Measurements from ENCODE around the gene EIF5A2. TPM values are rescaled to one million over a fixed set of nuclear protein-coding genes. Genes with fewer than 3 reads are reported as not detected.
"Not testable (repeated sequence)": the region's sequence is repeated elsewhere in the genome, so short reads cannot be mapped to it uniquely, and the experiment has no call there.

The EIF5A2 gene
- total RNA-seq, 1 donor from 2014 or later: 4.2 TPM

GRCh38 chr3:170910542-170910941 is 2.1 kb upstream of the EIF5A2 start:
- no peak overlapping the region for H3K4me3 ChIP-seq (ENCODE audit: low read depth, low read length)
- TF ChIP-seq CTCF (conservative IDR thresholded peaks at IDR 0.05; ENCODE audit: low read depth, low read length): no peak
- DNase-seq (ENCODE audit: low read depth): no peak

- no peak for TF ChIP-seq CTCF (conservative IDR thresholded peaks at IDR 0.05; ENCODE audit: low read depth, low read length)
- DNase-seq (ENCODE audit: low read depth): peak; percentile 19
- H3K4me3 ChIP-seq (ENCODE audit: low read depth, low read length): no peak overlapping the region
Measured at GRCh38 chr3:170909129-170909903, 879 bp upstream of the EIF5A2 start.

- DNase-seq (ENCODE audit: low read depth): no peak
- peak overlapping the region; percentile 82 for H3K4me3 ChIP-seq (ENCODE audit: low read depth, low read length)
- no peak for TF ChIP-seq CTCF (conservative IDR thresholded peaks at IDR 0.05; ENCODE audit: low read depth, low read length)
Measured at GRCh38 chr3:170907637-170908234, 701 bp downstream of the EIF5A2 start.

GRCh38 chr3:170905862-170906261 is 2.6 kb downstream of the EIF5A2 start:
- no peak for TF ChIP-seq CTCF (conservative IDR thresholded peaks at IDR 0.05; ENCODE audit: low read depth, low read length)
- no peak overlapping the region for H3K4me3 ChIP-seq (ENCODE audit: low read depth, low read length)
- no peak for DNase-seq (ENCODE audit: low read depth)

GRCh38 chr3:170903123-170903522 is 5.3 kb downstream of the EIF5A2 start:
- DNase-seq (ENCODE audit: low read depth): no peak
- no peak for TF ChIP-seq CTCF (conservative IDR thresholded peaks at IDR 0.05; ENCODE audit: low read depth, low read length)
- H3K4me3 ChIP-seq (ENCODE audit: low read depth, low read length): no peak overlapping the region

GRCh38 chr3:170899455-170899854 is 9.0 kb downstream of the EIF5A2 start:
- TF ChIP-seq CTCF (conservative IDR thresholded peaks at IDR 0.05; ENCODE audit: low read depth, low read length): no peak
- no peak overlapping the region for H3K4me3 ChIP-seq (ENCODE audit: low read depth, low read length)
- DNase-seq (ENCODE audit: low read depth): no peak

- TF ChIP-seq CTCF (conservative IDR thresholded peaks at IDR 0.05; ENCODE audit: low read depth, low read length): no peak
- no peak overlapping the region for H3K4me3 ChIP-seq (ENCODE audit: low read depth, low read length)
- DNase-seq (ENCODE audit: low read depth): no peak
Measured at GRCh38 chr3:170897978-170898377, 10.5 kb downstream of the EIF5A2 start.

GRCh38 chr3:170897199-170897598 is 11.2 kb downstream of the EIF5A2 start:
- H3K4me3 ChIP-seq (ENCODE audit: low read depth, low read length); DNase-seq (ENCODE audit: low read depth): not testable (repeated sequence)
